Neural cell (in vitro differentiated cells): Measurements from ENCODE around the gene RPRD1B. TPM values are rescaled to one million over a fixed set of nuclear protein-coding genes. Genes with fewer than 3 reads are reported as not detected.

Experiments used
- H2AFZ ChIP-seq: fragments of 200-600, 300-800 bp; sonication (generic), shearing (Covaris generic); 2 replicates; pipeline ENCODE4 v1.6.0; 2014; ENCODE audit warnings: low read depth, mild to moderate bottlenecking, antibody characterized with exemption, low read length, moderate library complexity
- H3F3A ChIP-seq: fragments of 200-600 bp; shearing (Covaris generic); 2 replicates; pipeline ENCODE4 v1.6.1; 2016; ENCODE audit warnings: mild to moderate bottlenecking, moderate library complexity, mixed read lengths, antibody characterized with exemption, low read length; ENCODE audit not compliant: insufficient read depth, poor library complexity, severe bottlenecking
- H3K27ac ChIP-seq: fragments of 200-600, 300-800 bp; sonication (generic), shearing (Covaris generic); 2 replicates; pipeline ENCODE4 v1.5.1; 2014; ENCODE audit warnings: mild to moderate bottlenecking, low read length, moderate library complexity
- H3K27me3 ChIP-seq: fragments of 300-800, 200-600 bp; sonication (generic), shearing (Covaris generic); 2 replicates; pipeline ENCODE4 v1.6.0; 2014; ENCODE audit warnings: mild to moderate bottlenecking, low read depth, low read length, moderate library complexity; ENCODE audit not compliant: insufficient read depth
- H3K36me3 ChIP-seq: fragments of 300-800, 200-600 bp; sonication (generic), shearing (Covaris generic); 2 replicates; pipeline ENCODE4 v1.5.1; 2014; ENCODE audit warnings: mild to moderate bottlenecking, antibody characterized with exemption, low read length, moderate library complexity; ENCODE audit not compliant: insufficient read depth
- H3K4me2 ChIP-seq: fragments of 300-800, 200-600 bp; sonication (generic), shearing (Covaris generic); 2 replicates; pipeline ENCODE4 v1.6.0; 2014; ENCODE audit warnings: mild to moderate bottlenecking, low read length
- H3K4me3 ChIP-seq: fragments of 300-800, 200-600 bp; sonication (generic), shearing (Covaris generic); 2 replicates; pipeline ENCODE4 v1.5.1; 2014; ENCODE audit warnings: mild to moderate bottlenecking, low read length, moderate library complexity
- H3K79me2 ChIP-seq: fragments of 200-600 bp; shearing (Covaris generic); replicated peaks from 2 replicates; pipeline ENCODE4 v1.6.0; 2014; ENCODE audit warnings: mild to moderate bottlenecking, low read length, moderate library complexity; ENCODE audit not compliant: insufficient read depth
- H3K9ac ChIP-seq: fragments of 300-800, 200-600 bp; sonication (generic), shearing (Covaris generic); 2 replicates; pipeline ENCODE4 v1.6.1; 2016; ENCODE audit warnings: mild to moderate bottlenecking, low read length, mixed read lengths
- H3K9me2 ChIP-seq: fragments of 200-600 bp; shearing (Covaris generic); 2 replicates; pipeline ENCODE4 v1.6.1; 2016; ENCODE audit warnings: mild to moderate bottlenecking, low read length, mixed read lengths; ENCODE audit not compliant: insufficient read depth
- H3K9me3 ChIP-seq: fragments of 200-600, 300-800 bp; sonication (generic), shearing (Covaris generic); 2 replicates; pipeline ENCODE4 v1.6.1; 2016; ENCODE audit warnings: mild to moderate bottlenecking, mixed run types, low read length, moderate library complexity, mixed read lengths
- H4K20me1 ChIP-seq: fragments of 200-600 bp; shearing (Covaris generic); 2 replicates; pipeline ENCODE4 v1.6.1; 2016; ENCODE audit warnings: mild to moderate bottlenecking, mixed run types; ENCODE audit not compliant: insufficient read depth
- EP300 ChIP-seq: fragments of 450-650 bp; conservative IDR thresholded peaks from 2 replicates; pipeline ENCODE4 v1.6.1; 2014; ENCODE audit warnings: antibody characterized with exemption, mild to moderate bottlenecking, moderate library complexity; ENCODE audit not compliant: poor library complexity, severe bottlenecking
- EZH2 ChIP-seq: fragments of 200-600, 300-800 bp; shearing (Covaris generic), sonication (generic); IDR thresholded peaks from 2 replicates; pipeline ENCODE4 v1.6.1; 2014; ENCODE audit warnings: antibody characterized with exemption, low read length, borderline replicate concordance, mild to moderate bottlenecking; ENCODE audit not compliant: insufficient read depth, poor library complexity, severe bottlenecking
- MXI1 ChIP-seq: fragments of 450-650 bp; conservative IDR thresholded peaks from 2 replicates; pipeline ENCODE4 v1.6.1; 2014; ENCODE audit warnings: antibody characterized with exemption, mild to moderate bottlenecking; ENCODE audit not compliant: poor library complexity, severe bottlenecking
- POLR2AphosphoS5 ChIP-seq: IDR thresholded peaks from 2 replicates; pipeline ENCODE4 v1.6.1; 2012
- RAD21 ChIP-seq: fragments of 450-650 bp; conservative IDR thresholded peaks from 2 replicates; pipeline ENCODE4 v1.6.1; 2014; ENCODE audit warnings: antibody characterized with exemption, mild to moderate bottlenecking, moderate library complexity
- SMC3 ChIP-seq: fragments of 450-650 bp; conservative IDR thresholded peaks from 2 replicates; pipeline ENCODE4 v1.6.1; 2014; ENCODE audit warnings: antibody characterized with exemption, mild to moderate bottlenecking, moderate library complexity; ENCODE audit not compliant: poor library complexity
- TAF1 ChIP-seq: IDR thresholded peaks from 2 replicates; pipeline ENCODE4 v1.6.1; 2012; ENCODE audit warnings: low read depth
- polyA plus RNA-seq: library from polyadenylated mRNA; depleted of rRNA; stranded (reverse); fragments of >200 nt; gene quantifications from 2 replicates; pipeline ENCODE4 v1.2.3, GENCODE V29; 2014
- TF ChIP-seq, protein P1 (sequence below): IDR thresholded peaks from 2 replicates; pipeline ENCODE4 v1.6.1; 2012; ENCODE audit warnings: borderline replicate concordance
- TF ChIP-seq, protein P2 (sequence below): fragments of 450-650 bp; IDR thresholded peaks from 2 replicates; pipeline ENCODE4 v1.5.1; 2014; ENCODE audit warnings: antibody characterized with exemption, mild to moderate bottlenecking, moderate library complexity; ENCODE audit not compliant: poor library complexity, severe bottlenecking

RPRD1B gene
- polyA plus RNA-seq, 1 donor from 2014 or later = 23.4 TPM

DNA sequence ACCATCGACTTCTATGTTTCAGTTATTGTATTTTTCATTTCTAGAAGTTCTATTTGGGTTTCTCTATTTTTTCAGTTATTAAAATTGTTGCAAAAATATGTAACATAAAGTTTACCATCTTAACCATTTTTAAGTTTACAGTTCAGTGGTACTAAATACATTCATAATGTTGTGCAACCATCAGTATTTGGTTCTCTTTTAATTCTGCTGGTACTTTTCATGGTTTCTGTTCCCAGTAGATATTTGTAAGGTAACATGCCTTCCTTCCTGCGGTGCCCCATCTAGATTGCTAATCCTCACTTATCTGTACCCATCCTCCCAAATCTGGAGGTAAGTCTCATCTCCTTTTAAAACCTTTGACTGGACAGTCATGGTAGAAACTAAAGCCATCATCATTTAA lies 83.7 kb downstream of the RPRD1B start:
- Histone ChIP-seq H3K27me3 (no peaks in the 10 kb centered on the region), H3K36me3 (no peaks in the 10 kb centered on the region), H3K27ac (no peak overlapping the region), H3K9me2 (no peaks in the 10 kb centered on the region), H3K9me3 (no peaks in the 10 kb centered on the region), H3K79me2 (no peaks in the 10 kb centered on the region), H3K9ac (no peak overlapping the region), H3K4me2 (no peak overlapping the region), H3F3A (no peaks in the 10 kb centered on the region), H2AFZ (no peak overlapping the region), H4K20me1 (no peaks in the 10 kb centered on the region), H3K4me3 (no peak overlapping the region)
- TF ChIP-seq EZH2 (no peak), TAF1 (no peak), RAD21 (no peak), EP300 (no peak), MXI1 (no peak), SMC3 (no peak), POLR2AphosphoS5 (no peak)
- TF ChIP-seq, protein P1, sequence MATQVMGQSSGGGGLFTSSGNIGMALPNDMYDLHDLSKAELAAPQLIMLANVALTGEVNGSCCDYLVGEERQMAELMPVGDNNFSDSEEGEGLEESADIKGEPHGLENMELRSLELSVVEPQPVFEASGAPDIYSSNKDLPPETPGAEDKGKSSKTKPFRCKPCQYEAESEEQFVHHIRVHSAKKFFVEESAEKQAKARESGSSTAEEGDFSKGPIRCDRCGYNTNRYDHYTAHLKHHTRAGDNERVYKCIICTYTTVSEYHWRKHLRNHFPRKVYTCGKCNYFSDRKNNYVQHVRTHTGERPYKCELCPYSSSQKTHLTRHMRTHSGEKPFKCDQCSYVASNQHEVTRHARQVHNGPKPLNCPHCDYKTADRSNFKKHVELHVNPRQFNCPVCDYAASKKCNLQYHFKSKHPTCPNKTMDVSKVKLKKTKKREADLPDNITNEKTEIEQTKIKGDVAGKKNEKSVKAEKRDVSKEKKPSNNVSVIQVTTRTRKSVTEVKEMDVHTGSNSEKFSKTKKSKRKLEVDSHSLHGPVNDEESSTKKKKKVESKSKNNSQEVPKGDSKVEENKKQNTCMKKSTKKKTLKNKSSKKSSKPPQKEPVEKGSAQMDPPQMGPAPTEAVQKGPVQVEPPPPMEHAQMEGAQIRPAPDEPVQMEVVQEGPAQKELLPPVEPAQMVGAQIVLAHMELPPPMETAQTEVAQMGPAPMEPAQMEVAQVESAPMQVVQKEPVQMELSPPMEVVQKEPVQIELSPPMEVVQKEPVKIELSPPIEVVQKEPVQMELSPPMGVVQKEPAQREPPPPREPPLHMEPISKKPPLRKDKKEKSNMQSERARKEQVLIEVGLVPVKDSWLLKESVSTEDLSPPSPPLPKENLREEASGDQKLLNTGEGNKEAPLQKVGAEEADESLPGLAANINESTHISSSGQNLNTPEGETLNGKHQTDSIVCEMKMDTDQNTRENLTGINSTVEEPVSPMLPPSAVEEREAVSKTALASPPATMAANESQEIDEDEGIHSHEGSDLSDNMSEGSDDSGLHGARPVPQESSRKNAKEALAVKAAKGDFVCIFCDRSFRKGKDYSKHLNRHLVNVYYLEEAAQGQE = no peak
- TF ChIP-seq, protein P2, sequence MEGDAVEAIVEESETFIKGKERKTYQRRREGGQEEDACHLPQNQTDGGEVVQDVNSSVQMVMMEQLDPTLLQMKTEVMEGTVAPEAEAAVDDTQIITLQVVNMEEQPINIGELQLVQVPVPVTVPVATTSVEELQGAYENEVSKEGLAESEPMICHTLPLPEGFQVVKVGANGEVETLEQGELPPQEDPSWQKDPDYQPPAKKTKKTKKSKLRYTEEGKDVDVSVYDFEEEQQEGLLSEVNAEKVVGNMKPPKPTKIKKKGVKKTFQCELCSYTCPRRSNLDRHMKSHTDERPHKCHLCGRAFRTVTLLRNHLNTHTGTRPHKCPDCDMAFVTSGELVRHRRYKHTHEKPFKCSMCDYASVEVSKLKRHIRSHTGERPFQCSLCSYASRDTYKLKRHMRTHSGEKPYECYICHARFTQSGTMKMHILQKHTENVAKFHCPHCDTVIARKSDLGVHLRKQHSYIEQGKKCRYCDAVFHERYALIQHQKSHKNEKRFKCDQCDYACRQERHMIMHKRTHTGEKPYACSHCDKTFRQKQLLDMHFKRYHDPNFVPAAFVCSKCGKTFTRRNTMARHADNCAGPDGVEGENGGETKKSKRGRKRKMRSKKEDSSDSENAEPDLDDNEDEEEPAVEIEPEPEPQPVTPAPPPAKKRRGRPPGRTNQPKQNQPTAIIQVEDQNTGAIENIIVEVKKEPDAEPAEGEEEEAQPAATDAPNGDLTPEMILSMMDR = no peak

DNA sequence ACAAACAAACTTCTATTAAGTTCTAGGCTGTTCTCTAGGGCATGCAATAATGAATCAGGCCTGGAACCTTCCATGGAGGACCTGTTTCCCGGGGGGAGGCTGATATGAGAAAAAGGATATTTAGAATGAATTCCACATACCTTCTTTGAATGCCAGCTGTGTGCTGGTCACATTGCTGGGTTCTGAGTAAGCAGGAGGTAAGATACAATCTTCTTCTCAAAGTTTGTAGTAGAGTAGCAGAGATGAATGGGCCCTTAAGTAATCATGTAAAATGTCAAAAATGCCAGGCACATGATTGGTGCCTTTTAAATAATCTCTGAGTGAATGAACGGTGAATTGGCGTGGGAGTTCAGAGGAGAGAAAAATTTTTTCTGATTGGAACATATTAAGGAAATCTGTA lies 84.1 kb downstream of the RPRD1B start:
- no peaks in the 10 kb centered on the region for H3K79me2 ChIP-seq
- no peaks in the 10 kb centered on the region for H3K36me3 ChIP-seq
- H3K9me3 ChIP-seq = no peaks in the 10 kb centered on the region
- H3K27ac ChIP-seq = no peak overlapping the region
- H4K20me1 ChIP-seq = no peaks in the 10 kb centered on the region
- no peaks in the 10 kb centered on the region for H3F3A ChIP-seq
- no peak overlapping the region for H2AFZ ChIP-seq
- no peak overlapping the region for H3K4me2 ChIP-seq
- TF ChIP-seq SMC3 (no peak), EP300 (no peak), MXI1 (no peak), POLR2AphosphoS5 (no peak), TAF1 (no peak), EZH2 (no peak), RAD21 (no peak)
- TF ChIP-seq, protein P2 = no peak
- TF ChIP-seq, protein P1 = no peak
- no peak overlapping the region for H3K4me3 ChIP-seq
- H3K9ac ChIP-seq = no peak overlapping the region
- H3K27me3 ChIP-seq = no peaks in the 10 kb centered on the region
- H3K9me2 ChIP-seq = no peaks in the 10 kb centered on the region
